GM12878 (cell line): ENCODE measurements around the gene SLC35G1. TPM values are rescaled to one million over a fixed set of nuclear protein-coding genes. Genes with fewer than 3 reads are reported as not detected.

ENCODE experiments used
- ASH2L ChIP-seq: fragments of 300-600, 200-600 bp; sonication (generic); IDR thresholded peaks from 2 replicates; pipeline ENCODE4 v1.6.1; 2017; ENCODE audit warnings: low read depth, mild to moderate bottlenecking, borderline replicate concordance
- ELK1 ChIP-seq: IDR thresholded peaks from 2 replicates; pipeline ENCODE4 v1.6.1; 2012; ENCODE audit warnings: low read depth, low read length, improper control_type of control experiment
- PAX8 ChIP-seq: fragments of 450-650 bp; IDR thresholded peaks from 2 replicates; pipeline ENCODE4 v1.6.1; 2017; ENCODE audit warnings: mild to moderate bottlenecking, moderate library complexity
- POLR2AphosphoS2 ChIP-seq: IDR thresholded peaks from 2 replicates; pipeline ENCODE4 v1.6.1; 2011; ENCODE audit warnings: low read depth, mild to moderate bottlenecking, low read length, improper control_type of control experiment, moderate library complexity
- RELA ChIP-seq: fragments of 450-650 bp; IDR thresholded peaks from 2 replicates; pipeline ENCODE4 v1.8.0; 2014; ENCODE audit warnings: borderline replicate concordance; ENCODE audit not compliant: partially characterized antibody
- RELB ChIP-seq: fragments of 450-650 bp; IDR thresholded peaks from 2 replicates; pipeline ENCODE4 v1.6.1; 2017; ENCODE audit warnings: low read depth, mild to moderate bottlenecking, moderate library complexity
- REST ChIP-seq: IDR thresholded peaks from 2 replicates; pipeline ENCODE4 v1.6.1; 2012; ENCODE audit warnings: mild to moderate bottlenecking, low read depth, low read length
- SRF ChIP-seq, 2 experiments: IDR thresholded peaks; 2 replicates each; pipeline ENCODE4 v1.6.1; 2011; ENCODE audit warnings: low read depth in 2 of 2, low read length in 2 of 2, mild to moderate bottlenecking in 1 of 2, moderate library complexity in 1 of 2
- STAT1 ChIP-seq: fragments of 450-650 bp; conservative IDR thresholded peaks from 2 replicates; pipeline ENCODE4 v1.6.1; 2014; ENCODE audit warnings: antibody characterized with exemption, mild to moderate bottlenecking
- SUZ12 ChIP-seq: fragments of 200-600 bp; sonication (generic); IDR thresholded peaks from one replicate; pipeline ENCODE4 v1.6.1; 2018; ENCODE audit warnings: antibody characterized with exemption, mild to moderate bottlenecking; ENCODE audit not compliant: unreplicated experiment
- ZBTB4 ChIP-seq: fragments of 450-650 bp; formaldehyde crosslinking; IDR thresholded peaks from 2 replicates; pipeline ENCODE4 v1.4.0; 2022; ENCODE audit warnings: mild to moderate bottlenecking, moderate library complexity
- ZNF592 ChIP-seq: fragments of 450-650 bp; IDR thresholded peaks from 2 replicates; pipeline ENCODE4 v1.6.1; 2017; ENCODE audit warnings: mild to moderate bottlenecking, moderate library complexity
- polyA plus RNA-seq, 11 experiments: library from polyadenylated mRNA; depleted of rRNA in 4 of 11; unstranded in 6 of 11; stranded (reverse) in 5 of 11; fragments of >200 nt; fragmentation: Nextera tagmentation in 4 of 11; fragmentation: Illumina TruSeq in 1 of 11; extraction: Ambion mirVana in 4 of 11; extraction: Trizol in 1 of 11; gene quantifications; 1 replicate in 1 of 11; 2 replicates in 10 of 11; pipeline versions ENCODE4 v1.2.1 to v1.2.3, GENCODE V29; 2011 to 2016; ENCODE audit warnings: inconsistent platforms in 2 of 11, missing spikeins in 2 of 11, low read depth in 1 of 11
- total RNA-seq, 4 experiments: library from RNA; depleted of rRNA in 3 of 4; stranded (reverse); fragments of >200 nt in 3 of 4; fragmentation: Illumina TruSeq in 1 of 4; extraction: Trizol in 1 of 4; gene quantifications; 2 replicates each; pipeline versions ENCODE4 v1.2.1 to v1.2.3, GENCODE V29; 2013 to 2021

SLC35G1 gene
- total and polyA plus RNA-seq, 10 of the 15 experiments (the other 5 are each of a cell fraction or from before 2014, with no cell fraction given) = 1.7 to 8.8 (median 6.7) TPM

- TF ChIP-seq REST (no peak), SRF (IDR thresholded peaks at IDR 0.05; ENCODE audit: low read depth in 2 of 2, low read length in 2 of 2) (no peak), ZBTB4 (CRISPR knock-in tag) (no peak), ZNF592 (no peak), RELB (no peak), ELK1 (peak; percentile 50; the same call in 1 of the 2 replicates), ASH2L (no peak), POLR2AphosphoS2 (no peak), RELA (no peak), STAT1 (no peak; the same call in 1 of the 2 replicates), PAX8 (no peak), SUZ12 (no peak)
Measured at GRCh38 chr10:93893646-93894515, at the start of gene SLC35G1 (continued).
